ENCODE data around the gene TBRG4.

The TBRG4 gene

DNA sequence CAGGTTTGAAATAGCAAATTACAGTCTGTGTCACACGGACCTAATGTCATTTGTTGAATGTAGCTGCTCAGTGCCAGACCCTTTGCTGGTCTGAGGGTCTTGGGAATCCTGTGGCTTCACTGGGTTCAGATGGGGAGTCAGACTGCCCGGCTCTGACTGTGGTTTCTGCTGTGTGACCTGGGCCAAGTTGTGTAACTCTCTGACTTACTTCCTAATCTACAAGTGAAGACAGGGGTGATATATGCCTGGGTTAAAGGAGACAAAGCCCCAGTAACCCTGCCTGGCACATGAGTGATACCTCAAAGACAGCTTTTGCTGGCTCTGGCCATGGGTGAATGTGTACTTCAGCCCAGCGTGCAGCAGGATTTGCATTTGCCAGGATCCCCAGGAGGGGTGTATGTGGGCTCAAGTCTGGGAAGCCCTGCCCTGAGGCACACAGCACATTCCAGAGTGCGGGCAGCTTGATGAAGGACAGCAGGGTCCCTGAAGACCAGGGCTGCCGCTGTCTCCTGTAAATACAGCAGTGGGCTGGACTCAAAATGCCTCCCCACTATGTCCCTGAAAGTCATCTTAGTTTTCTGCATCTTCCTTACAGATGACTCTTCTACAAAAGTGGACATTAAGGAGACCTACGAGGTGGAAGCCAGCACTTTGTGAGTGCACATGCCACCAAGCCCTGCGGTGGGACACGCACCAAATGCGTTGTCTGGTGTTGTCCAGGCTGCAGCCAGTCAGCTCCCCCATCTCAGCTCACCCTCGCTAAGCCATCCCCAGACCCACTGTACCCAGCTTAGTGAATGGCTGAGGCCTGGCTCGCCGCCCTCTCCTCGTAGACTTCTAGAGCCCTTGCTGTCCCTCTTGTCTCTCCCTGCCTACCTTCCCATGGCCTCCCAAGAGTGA is 39.1 kb downstream of the TBRG4 start:
- no peaks in the 10 kb centered on the region for H3K27me3 ChIP-seq
- H3K9me3 ChIP-seq: no peaks in the 10 kb centered on the region

DNA sequence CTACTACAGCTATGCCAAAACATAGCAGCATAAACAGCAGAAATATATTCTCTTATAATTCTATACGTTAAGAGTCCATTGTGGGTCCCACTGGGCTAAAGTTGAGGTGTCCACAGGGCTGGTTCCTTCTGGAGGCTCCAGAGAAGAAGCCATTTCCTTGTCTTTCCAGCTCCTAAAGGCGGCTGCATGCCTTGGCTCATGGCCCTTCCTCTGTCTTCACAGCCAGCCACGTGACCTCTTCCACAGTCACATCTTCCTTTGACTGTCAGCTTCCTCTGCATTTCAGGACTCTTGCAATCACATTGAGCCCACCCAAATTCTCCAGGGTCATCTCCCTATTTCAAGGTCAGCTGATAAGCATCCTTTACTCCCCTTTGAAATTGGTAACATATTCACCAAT is 40.0 kb downstream of the TBRG4 start:
- no peaks in the 10 kb centered on the region for H3K9me3 ChIP-seq
- peak overlapping the region; percentile 79 for H3K27ac ChIP-seq
- H3K27me3 ChIP-seq: no peaks in the 10 kb centered on the region
- peaks cover 12 to 16% of the 10 kb centered on the region in 2 experiments for H3K4me1 ChIP-seq (ENCODE audit: control insufficient read depth in 1 of 2, insufficient read depth in 1 of 2, low read depth in 1 of 2, low read length in 1 of 2)
- TF ChIP-seq, protein P1, sequence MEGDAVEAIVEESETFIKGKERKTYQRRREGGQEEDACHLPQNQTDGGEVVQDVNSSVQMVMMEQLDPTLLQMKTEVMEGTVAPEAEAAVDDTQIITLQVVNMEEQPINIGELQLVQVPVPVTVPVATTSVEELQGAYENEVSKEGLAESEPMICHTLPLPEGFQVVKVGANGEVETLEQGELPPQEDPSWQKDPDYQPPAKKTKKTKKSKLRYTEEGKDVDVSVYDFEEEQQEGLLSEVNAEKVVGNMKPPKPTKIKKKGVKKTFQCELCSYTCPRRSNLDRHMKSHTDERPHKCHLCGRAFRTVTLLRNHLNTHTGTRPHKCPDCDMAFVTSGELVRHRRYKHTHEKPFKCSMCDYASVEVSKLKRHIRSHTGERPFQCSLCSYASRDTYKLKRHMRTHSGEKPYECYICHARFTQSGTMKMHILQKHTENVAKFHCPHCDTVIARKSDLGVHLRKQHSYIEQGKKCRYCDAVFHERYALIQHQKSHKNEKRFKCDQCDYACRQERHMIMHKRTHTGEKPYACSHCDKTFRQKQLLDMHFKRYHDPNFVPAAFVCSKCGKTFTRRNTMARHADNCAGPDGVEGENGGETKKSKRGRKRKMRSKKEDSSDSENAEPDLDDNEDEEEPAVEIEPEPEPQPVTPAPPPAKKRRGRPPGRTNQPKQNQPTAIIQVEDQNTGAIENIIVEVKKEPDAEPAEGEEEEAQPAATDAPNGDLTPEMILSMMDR (IDR thresholded peaks at IDR 0.05): no peak
- H3K4me3 ChIP-seq (ENCODE audit: low read depth in 1 of 2, low read length in 1 of 2): peak overlapping the region in 1 of 2 experiments; percentile 11
- peaks cover 100% of the 10 kb centered on the region for H3K36me3 ChIP-seq

More for the DNA sequence above, 39.1 kb downstream of the TBRG4 start:
- Histone ChIP-seq H3K4me3 (ENCODE audit: low read depth in 1 of 2, low read length in 1 of 2) (peak overlapping the region in 1 of 2 experiments; percentile 11), H3K27ac (peak overlapping the region; percentile 79), H3K36me3 (peaks cover 100% of the 10 kb centered on the region), H3K4me1 (ENCODE audit: control insufficient read depth in 1 of 2, insufficient read depth in 1 of 2, low read depth in 1 of 2, low read length in 1 of 2) (peaks cover 12 to 16% of the 10 kb centered on the region in 2 experiments)
- TF ChIP-seq, protein P1 (IDR thresholded peaks at IDR 0.05): no peak

DNA sequence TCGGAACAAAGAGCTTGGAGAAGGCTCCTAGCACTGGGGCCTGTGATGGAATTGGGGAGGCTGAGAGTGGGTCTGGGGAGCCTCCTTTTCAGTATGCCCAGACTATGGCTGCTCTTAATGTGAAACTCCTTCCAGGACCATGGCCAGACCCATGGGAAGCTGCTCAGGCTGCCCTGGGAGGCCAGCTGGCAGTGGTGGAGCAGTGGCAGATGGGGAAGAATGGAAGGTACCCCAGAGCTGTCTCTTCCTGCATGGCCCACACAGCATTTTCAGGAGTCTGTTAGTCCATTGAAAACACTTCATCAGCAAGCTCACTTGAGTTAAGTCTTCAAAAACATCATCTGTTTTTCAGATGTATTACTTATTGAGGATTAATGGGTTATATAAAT is 41.2 kb downstream of the TBRG4 start:
- peak overlapping the region; percentile 79 for H3K27ac ChIP-seq
- peaks cover 100% of the 10 kb centered on the region for H3K36me3 ChIP-seq
- no peaks in the 10 kb centered on the region for H3K9me3 ChIP-seq
- H3K27me3 ChIP-seq: no peaks in the 10 kb centered on the region
- TF ChIP-seq, protein P1 (IDR thresholded peaks at IDR 0.05): no peak
- H3K4me3 ChIP-seq (ENCODE audit: low read depth in 1 of 2, low read length in 1 of 2): no peak overlapping the region
- peaks cover 12 to 16% of the 10 kb centered on the region in 2 experiments for H3K4me1 ChIP-seq (ENCODE audit: control insufficient read depth in 1 of 2, insufficient read depth in 1 of 2, low read depth in 1 of 2, low read length in 1 of 2)

DNA sequence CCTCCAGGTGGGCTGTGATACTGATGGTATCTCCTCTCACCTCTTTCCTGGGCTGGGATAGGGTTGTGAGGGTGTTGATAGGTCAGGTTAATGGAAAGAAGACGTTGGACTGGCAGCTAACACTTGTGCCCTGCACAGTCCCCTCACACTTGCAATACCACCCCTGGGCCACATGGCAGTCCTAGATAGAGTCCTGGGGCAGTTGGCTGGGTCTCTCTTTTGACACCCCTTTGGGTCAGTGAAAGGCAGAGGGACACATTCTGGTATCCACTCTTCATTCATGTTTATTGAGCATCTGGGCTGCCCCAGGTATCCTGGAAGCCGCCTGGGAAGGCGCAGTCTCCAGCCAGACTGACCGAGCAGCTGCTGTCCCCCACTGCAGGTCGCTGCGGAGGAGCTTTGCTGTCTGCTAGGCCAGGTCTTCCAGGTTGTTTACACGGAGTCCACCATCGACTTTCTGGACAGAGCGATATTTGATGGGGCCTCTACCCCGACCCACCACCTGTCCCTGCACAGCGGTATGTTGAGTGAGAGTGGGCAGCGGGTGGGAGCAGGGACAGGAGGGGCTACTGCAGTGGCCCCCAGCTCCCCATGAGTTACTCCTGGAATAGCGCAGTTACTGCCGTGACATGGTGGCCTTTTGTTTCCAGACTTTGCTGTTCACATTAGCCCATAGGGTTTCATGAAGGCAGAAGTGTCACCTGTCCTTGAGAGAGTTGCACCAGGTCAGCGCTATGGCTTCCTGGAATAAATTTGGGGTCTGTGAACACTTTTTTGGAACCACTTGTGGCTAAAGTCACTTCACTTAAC is 41.8 kb downstream of the TBRG4 start:
- Histone ChIP-seq H3K27me3 (no peaks in the 10 kb centered on the region), H3K4me1 (ENCODE audit: control insufficient read depth in 1 of 2, insufficient read depth in 1 of 2, low read depth in 1 of 2, low read length in 1 of 2) (peaks cover 12 to 16% of the 10 kb centered on the region in 2 experiments), H3K36me3 (peaks cover 100% of the 10 kb centered on the region), H3K9me3 (no peaks in the 10 kb centered on the region), H3K27ac (peak overlapping the region; percentile 79), H3K4me3 (ENCODE audit: low read depth in 1 of 2, low read length in 1 of 2) (no peak overlapping the region)
- TF ChIP-seq, protein P1 (IDR thresholded peaks at IDR 0.05): no peak

DNA sequence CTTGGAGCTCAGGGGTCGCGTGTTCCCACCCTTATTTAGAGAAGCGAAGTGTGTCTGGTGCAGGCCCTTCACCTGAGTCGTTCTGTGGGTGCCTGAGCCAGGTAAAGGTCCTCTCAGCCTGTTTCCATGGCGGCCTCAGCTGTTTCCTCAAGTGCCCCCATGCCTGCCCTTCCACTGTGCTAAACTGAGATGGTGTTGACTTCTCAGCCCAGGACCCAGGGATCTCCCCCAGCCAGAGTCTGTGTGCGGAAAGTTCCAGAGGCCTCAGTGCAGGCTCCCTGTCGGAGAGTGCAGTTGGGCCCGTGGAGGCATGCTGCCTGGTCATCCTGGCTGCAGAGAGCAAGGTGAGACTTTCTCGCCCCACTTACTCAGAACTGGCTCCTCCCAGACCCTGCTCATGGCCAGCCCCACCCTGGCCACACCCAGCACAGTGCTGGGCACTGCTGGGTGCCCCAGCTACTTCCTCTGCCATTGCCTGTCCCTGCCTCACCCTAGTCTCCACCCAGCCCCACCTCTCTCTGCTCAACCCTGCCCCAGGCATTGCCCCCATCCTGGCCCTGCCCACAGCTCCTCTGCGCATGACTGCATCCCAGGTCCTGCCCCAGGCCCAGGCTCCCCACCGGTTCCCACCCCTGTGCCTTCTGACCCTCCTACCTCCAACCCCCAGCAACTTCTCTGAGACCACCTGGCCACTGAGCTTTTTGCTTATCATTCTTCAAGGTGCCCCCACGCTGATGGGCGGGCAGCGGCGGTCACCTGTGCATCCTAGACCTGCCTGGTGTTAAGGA is 43.1 kb downstream of the TBRG4 start:
- Histone ChIP-seq H3K27me3 (no peaks in the 10 kb centered on the region), H3K36me3 (peaks cover 100% of the 10 kb centered on the region), H3K4me3 (ENCODE audit: low read depth in 1 of 2, low read length in 1 of 2) (no peak overlapping the region), H3K4me1 (ENCODE audit: control insufficient read depth in 1 of 2, insufficient read depth in 1 of 2, low read depth in 1 of 2, low read length in 1 of 2) (peaks cover 15 to 20% of the 10 kb centered on the region in 2 experiments), H3K9me3 (no peaks in the 10 kb centered on the region), H3K27ac (no peak overlapping the region)
- TF ChIP-seq, protein P1 (IDR thresholded peaks at IDR 0.05): no peak

All from neutrophil (primary cell).